EH (cell line): ENCODE data around the gene HOXB6.

Experiments used
- DNase-seq: peaks from one replicate; pipeline ENCODE4 v3.0.0-alpha.2; 2015; ENCODE audit warnings: low read depth

HOXB6 gene

GRCh38 chr17:48604770-48605329 is at the start of gene HOXB6:
Gene HOXB6 (minus strand): TSS chr17:48604986. CDS start chr17:48598150, 6,836 bp downstream.
- DNase-seq, result no peak

GRCh38 chr17:48649741-48650140 is 45.0 kb upstream of the HOXB6 start:
- DNase-seq, result no peak

GRCh38 chr17:48647963-48648245 is 43.1 kb upstream of the HOXB6 start:
- DNase-seq, result no peak

- DNase-seq, result no peak
Observed at GRCh38 chr17:48647103-48647962, 42.5 kb upstream of the HOXB6 start.

GRCh38 chr17:48646183-48647102 is 41.7 kb upstream of the HOXB6 start:
- no peak for DNase-seq

GRCh38 chr17:48645639-48646182 is 40.9 kb upstream of the HOXB6 start:
- DNase-seq, result no peak

GRCh38 chr17:48644910-48645557 is 40.2 kb upstream of the HOXB6 start:
- DNase-seq, result no peak

GRCh38 chr17:48644159-48644558 is 39.4 kb upstream of the HOXB6 start:
- no peak for DNase-seq

GRCh38 chr17:48643697-48644012 is 38.9 kb upstream of the HOXB6 start:
- DNase-seq, result no peak

- DNase-seq, result no peak
Observed at GRCh38 chr17:48642843-48643696, 38.3 kb upstream of the HOXB6 start.

- no peak for DNase-seq
Observed at GRCh38 chr17:48642059-48642842, 37.5 kb upstream of the HOXB6 start.

- no peak for DNase-seq
Observed at GRCh38 chr17:48641541-48642058, 36.8 kb upstream of the HOXB6 start.

- no peak for DNase-seq
Observed at GRCh38 chr17:48640858-48641180, 36.0 kb upstream of the HOXB6 start.

GRCh38 chr17:48639982-48640857 is 35.4 kb upstream of the HOXB6 start:
- no peak for DNase-seq

- no peak for DNase-seq
Observed at GRCh38 chr17:48639136-48639535, 34.4 kb upstream of the HOXB6 start.

GRCh38 chr17:48637323-48638260 is 32.8 kb upstream of the HOXB6 start:
- peak; percentile 74 for DNase-seq

- peak; percentile 48 for DNase-seq
Observed at GRCh38 chr17:48636177-48637018, 31.6 kb upstream of the HOXB6 start.
